Stimulated activated naive B cell treated with anti-CD40 and anti-IgM and Interleukin-4, amounts not matched to agents 10 μg/mL and 1 μg/mL and 100 μg/mL, for 72 hours (primary cell): Measurements from ENCODE around the gene CCDC117.
A peak's percentile ranks its signal among the peaks of the same experiment; 100 is the strongest.
"Not testable (repeated sequence)": the region's sequence is repeated elsewhere in the genome, so short reads cannot be mapped to it uniquely, and the experiment has no call there.

ENCODE experiments used
- ATAC-seq, 2 donors: fragments of 150-1000 bp; cut with Tn5 transposase; replicated peaks; 2 replicates each; pipeline ENCODE4 v1.10.0; 2021; ENCODE audit warnings: moderate library complexity in 1 of 2
- DNase-seq: peaks from one replicate; pipeline ENCODE4 v3.0.0; 2021
- H3K27ac Mint-ChIP-seq: one replicate; pipeline ENCODE4 v1.8.0; 2022; ENCODE audit warnings: mild to moderate bottlenecking, mixed read lengths
- H3K27me3 Mint-ChIP-seq, 2 donors: one replicate each; pipeline ENCODE4 v1.8.0; 2022; ENCODE audit warnings: mixed read lengths in 2 of 2
- H3K36me3 Mint-ChIP-seq, 2 donors: one replicate each; pipeline ENCODE4 v1.8.0; 2022; ENCODE audit warnings: mixed read lengths in 2 of 2, mild to moderate bottlenecking in 1 of 2
- H3K4me1 Mint-ChIP-seq, 2 donors: one replicate each; pipeline ENCODE4 v1.8.0; 2022; ENCODE audit warnings: mixed read lengths in 2 of 2, mild to moderate bottlenecking in 1 of 2
- H3K4me3 Mint-ChIP-seq, 2 donors: one replicate each; pipeline ENCODE4 v1.8.0; 2022; ENCODE audit warnings: mild to moderate bottlenecking in 2 of 2, mixed read lengths in 2 of 2, moderate library complexity in 1 of 2
- H3K9me3 Mint-ChIP-seq, 2 donors: one replicate each; pipeline ENCODE4 v1.8.0; 2022; ENCODE audit warnings: mixed read lengths in 2 of 2, mild to moderate bottlenecking in 1 of 2

Gene CCDC117

DNA sequence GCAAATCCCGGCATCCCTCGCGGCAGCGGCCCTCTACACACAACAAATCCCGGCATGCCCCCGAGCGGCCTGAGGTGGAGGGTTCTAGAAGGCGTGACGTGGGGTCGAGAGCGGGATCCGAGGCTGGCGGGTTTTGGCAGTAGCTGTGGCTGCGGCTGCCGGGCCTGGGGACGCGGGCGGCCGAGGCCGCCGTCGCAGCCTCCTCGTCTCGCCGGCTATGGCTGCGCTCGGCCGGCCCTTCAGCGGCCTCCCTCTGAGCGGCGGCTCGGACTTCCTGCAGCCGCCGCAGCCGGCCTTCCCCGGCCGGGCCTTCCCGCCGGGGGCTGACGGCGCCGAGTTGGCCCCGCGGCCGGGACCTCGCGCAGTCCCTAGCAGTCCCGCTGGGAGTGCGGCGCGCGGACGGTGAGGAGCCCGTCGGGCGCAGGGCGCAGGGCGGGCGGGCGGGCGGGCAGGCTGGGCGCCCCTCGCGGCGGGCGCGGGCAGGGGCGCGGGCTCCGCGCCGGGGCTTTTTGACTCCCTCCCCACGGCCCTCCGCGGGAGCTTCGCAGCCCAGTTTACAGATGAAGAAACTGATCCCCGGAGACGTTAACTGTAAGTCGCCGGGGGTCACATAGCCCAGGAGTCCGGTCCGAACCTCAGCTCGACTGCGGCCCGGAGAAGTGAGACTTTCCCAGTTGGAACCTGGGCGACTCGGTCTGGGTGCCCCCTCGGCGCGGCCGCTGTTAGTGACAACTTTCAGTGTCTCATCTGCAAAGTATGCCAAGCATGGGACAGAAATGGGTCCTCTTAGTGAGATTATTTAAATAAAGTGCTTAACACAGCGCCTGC, at the start of gene CCDC117:
TSS of gene CCDC117 (plus strand) at position 63 of the 828 bp plus-strand sequence. CDS start at position 218, 155 bp downstream.
- Mint-ChIP-seq H3K4me3 (peak within 1 kb of the TSS; percentile 93), H3K36me3 (peaks cover 16 to 25% of the 10 kb centered on the region in 2 donors), H3K27ac (peak within 1 kb of the TSS; percentile 97), H3K4me1 (peaks cover 15 to 32% of the 10 kb centered on the region in 2 donors), H3K9me3 (peaks cover 2 to 5% of the 10 kb centered on the region in 2 donors), H3K27me3 (no peaks in the 10 kb centered on the region)
- ATAC-seq: peak; percentile 95 to 97
- DNase-seq: peak; percentile 90

DNA sequence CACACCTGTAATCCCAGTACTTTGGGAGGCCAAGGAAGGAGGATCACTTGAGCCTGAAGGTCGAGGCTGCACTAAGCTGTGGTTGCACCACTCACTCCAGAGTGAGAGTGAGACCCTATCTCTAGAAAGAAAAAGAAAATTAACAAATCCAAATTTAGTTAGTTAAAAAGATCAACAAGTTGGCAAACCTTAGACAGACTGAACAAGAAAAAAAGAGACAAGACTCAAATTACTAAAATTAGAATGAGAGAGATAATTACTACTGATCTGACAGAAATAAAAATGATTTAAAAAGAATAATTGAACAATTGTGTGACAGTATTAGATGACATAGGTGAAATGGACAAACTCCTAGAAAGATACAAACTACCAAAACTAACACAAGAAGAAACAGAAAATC, 44.5 kb upstream of the CCDC117 start:
- H3K4me3 Mint-ChIP-seq: no peak overlapping the region
- H3K27ac Mint-ChIP-seq: no peak overlapping the region
- H3K36me3 Mint-ChIP-seq: peaks cover 23 to 48% of the 10 kb centered on the region in 2 donors
- no peaks in the 10 kb centered on the region for H3K9me3 Mint-ChIP-seq
- H3K27me3 Mint-ChIP-seq: no peaks in the 10 kb centered on the region
- no peak for ATAC-seq
- DNase-seq: no peak
- H3K4me1 Mint-ChIP-seq: peaks cover 8 to 17% of the 10 kb centered on the region in 2 donors

DNA sequence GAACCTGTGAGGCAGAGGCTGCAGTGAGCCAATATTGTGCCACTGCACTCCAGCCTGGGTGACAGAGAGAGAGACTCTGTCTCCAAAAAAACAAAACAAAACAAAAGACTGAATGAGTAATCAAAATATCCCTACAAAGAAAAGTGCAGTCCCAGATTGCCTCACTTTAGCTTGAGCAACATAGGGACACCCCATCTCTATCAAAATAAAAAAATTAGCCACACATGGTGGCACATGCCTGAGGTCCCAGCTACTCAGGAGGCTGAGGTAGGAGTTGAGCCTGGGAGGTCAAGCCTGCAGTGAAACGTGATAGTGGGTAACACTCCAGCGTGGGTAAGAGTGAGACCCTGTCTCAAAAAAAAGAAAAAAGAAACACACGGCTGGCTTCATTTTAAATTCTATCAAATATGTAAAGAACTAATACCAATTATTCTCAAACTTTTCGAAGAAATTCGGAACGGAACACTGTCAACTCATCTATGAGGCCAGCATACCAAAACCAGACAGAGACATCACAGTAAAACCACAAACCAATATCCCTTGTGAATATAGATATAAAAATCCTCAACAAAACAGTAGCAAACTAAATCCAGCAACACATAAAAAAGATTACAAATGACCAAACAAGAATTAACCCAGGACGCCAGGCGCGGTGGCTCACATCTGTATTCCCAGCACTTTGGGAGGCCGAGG, 43.7 kb upstream of the CCDC117 start:
- Mint-ChIP-seq H3K27me3 (no peaks in the 10 kb centered on the region), H3K27ac (no peak overlapping the region), H3K4me3 (no peak overlapping the region), H3K36me3 (peaks cover 21 to 46% of the 10 kb centered on the region in 2 donors), H3K9me3 (no peaks in the 10 kb centered on the region), H3K4me1 (peaks cover 8 to 17% of the 10 kb centered on the region in 2 donors)
- no peak for ATAC-seq
- no peak for DNase-seq

GRCh38 chr22:28730179-28730578, 42.3 kb upstream of the CCDC117 start:
- Mint-ChIP-seq H3K4me3 (peak overlapping the region in 1 of 2 donors; percentile 33), H3K4me1 (peaks cover 8 to 17% of the 10 kb centered on the region in 2 donors), H3K36me3 (peaks cover 26 to 40% of the 10 kb centered on the region in 2 donors), H3K27ac (peak overlapping the region; percentile 93), H3K27me3 (no peaks in the 10 kb centered on the region), H3K9me3 (no peaks in the 10 kb centered on the region)
- ATAC-seq (no peak), DNase-seq (no peak)

DNA sequence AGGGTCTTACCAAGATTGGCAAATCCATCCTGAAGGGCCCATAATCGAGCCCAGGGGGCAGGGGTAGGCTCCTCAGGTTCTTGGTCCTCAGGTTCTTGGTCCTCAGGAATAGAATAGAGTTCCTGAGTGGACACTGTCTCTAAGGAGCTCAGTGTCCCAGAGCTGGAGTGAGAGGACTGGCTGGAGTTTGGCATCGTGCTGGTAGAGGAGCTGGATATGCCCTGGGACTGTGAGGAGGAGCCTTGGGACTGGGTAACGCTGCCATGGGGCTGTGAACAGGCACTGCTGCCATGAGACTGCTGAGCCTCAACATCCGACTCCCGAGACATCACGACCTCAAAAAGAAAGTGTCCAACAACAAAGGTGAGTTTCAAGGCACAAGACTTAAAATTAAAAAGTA, 38.1 kb upstream of the CCDC117 start:
- H3K27me3 Mint-ChIP-seq: no peaks in the 10 kb centered on the region
- H3K4me1 Mint-ChIP-seq: peaks cover 4 to 6% of the 10 kb centered on the region in 2 donors
- ATAC-seq (no peak), DNase-seq (no peak)
- no peak overlapping the region for H3K4me3 Mint-ChIP-seq
- H3K36me3 Mint-ChIP-seq: peaks cover 15 to 25% of the 10 kb centered on the region in 2 donors
- no peaks in the 10 kb centered on the region for H3K9me3 Mint-ChIP-seq
- H3K27ac Mint-ChIP-seq: no peak overlapping the region

GRCh38 chr22:28736301-28737155, 36.0 kb upstream of the CCDC117 start:
- Mint-ChIP-seq H3K36me3 (peaks cover 13 to 19% of the 10 kb centered on the region in 2 donors), H3K27me3 (no peaks in the 10 kb centered on the region), H3K27ac (peak overlapping the region; percentile 62), H3K4me3 (no peak overlapping the region), H3K9me3 (no peaks in the 10 kb centered on the region), H3K4me1 (peaks cover 4% of the 10 kb centered on the region in 2 donors)
- ATAC-seq (no peak), DNase-seq (no peak)

GRCh38 chr22:28737701-28738100, 34.8 kb upstream of the CCDC117 start:
- Mint-ChIP-seq H3K27me3 (no peaks in the 10 kb centered on the region), H3K36me3 (peaks cover 13 to 21% of the 10 kb centered on the region in 2 donors), H3K4me1 (peaks cover 9% of the 10 kb centered on the region in 2 donors), H3K27ac (no peak overlapping the region), H3K9me3 (no peaks in the 10 kb centered on the region), H3K4me3 (no peak overlapping the region)
- ATAC-seq (no peak), DNase-seq (no peak)

GRCh38 chr22:28738876-28739275, 33.6 kb upstream of the CCDC117 start:
- H3K9me3 Mint-ChIP-seq, H3K27ac Mint-ChIP-seq, ATAC-seq, H3K27me3 Mint-ChIP-seq, DNase-seq, H3K4me3 Mint-ChIP-seq: not testable (repeated sequence)
- peaks cover 13 to 21% of the 10 kb centered on the region in 2 donors for H3K4me1 Mint-ChIP-seq
- H3K36me3 Mint-ChIP-seq: peaks cover 11 to 16% of the 10 kb centered on the region in 2 donors

GRCh38 chr22:28741200-28741784, 31.2 kb upstream of the CCDC117 start:
- Mint-ChIP-seq H3K4me1 (peaks cover 13 to 22% of the 10 kb centered on the region in 2 donors), H3K27me3 (no peaks in the 10 kb centered on the region), H3K36me3 (peaks cover 10 to 22% of the 10 kb centered on the region in 2 donors), H3K9me3 (no peaks in the 10 kb centered on the region), H3K4me3 (peak overlapping the region; percentile 85 to 87), H3K27ac (peak overlapping the region; percentile 95)
- no peak for DNase-seq
- no peak for ATAC-seq

- DNase-seq (peak; percentile 98), ATAC-seq (peak; percentile 93 to 95)
- H3K4me1 Mint-ChIP-seq: peaks cover 13 to 22% of the 10 kb centered on the region in 2 donors
- peaks cover 14 to 27% of the 10 kb centered on the region in 2 donors for H3K36me3 Mint-ChIP-seq
- peak within 1 kb of the TSS; percentile 85 to 87 for H3K4me3 Mint-ChIP-seq
- no peaks in the 10 kb centered on the region for H3K9me3 Mint-ChIP-seq
- peak within 1 kb of the TSS; percentile 95 for H3K27ac Mint-ChIP-seq
- no peaks in the 10 kb centered on the region for H3K27me3 Mint-ChIP-seq
These were observed 30.5 kb upstream of the CCDC117 start, which contains the start of the genes CHEK2 and HSCB for GRCh38 chr22:28741785-28742561. TSS of gene CHEK2 (minus strand) at chr22:28741820. CDS start at chr22:28734721, 7,099 bp downstream. TSS of gene HSCB (plus strand) at chr22:28742039. CDS start at chr22:28742096, 57 bp downstream.

- Mint-ChIP-seq H3K27ac (peak overlapping the region; percentile 95), H3K36me3 (peaks cover 14 to 31% of the 10 kb centered on the region in 2 donors), H3K4me1 (peaks cover 13 to 22% of the 10 kb centered on the region in 2 donors), H3K27me3 (no peaks in the 10 kb centered on the region), H3K9me3 (no peaks in the 10 kb centered on the region), H3K4me3 (peak overlapping the region; percentile 85 to 87)
- ATAC-seq (no peak), DNase-seq (no peak)
These were observed 29.9 kb upstream of the CCDC117 start for GRCh38 chr22:28742562-28742962.

- Mint-ChIP-seq H3K27me3 (no peaks in the 10 kb centered on the region), H3K9me3 (no peaks in the 10 kb centered on the region), H3K36me3 (peaks cover 16 to 35% of the 10 kb centered on the region in 2 donors), H3K27ac (no peak overlapping the region), H3K4me3 (no peak overlapping the region), H3K4me1 (peaks cover 13 to 23% of the 10 kb centered on the region in 2 donors)
- ATAC-seq: no peak
- no peak for DNase-seq
These were observed 28.6 kb upstream of the CCDC117 start for GRCh38 chr22:28743852-28744251.

DNA sequence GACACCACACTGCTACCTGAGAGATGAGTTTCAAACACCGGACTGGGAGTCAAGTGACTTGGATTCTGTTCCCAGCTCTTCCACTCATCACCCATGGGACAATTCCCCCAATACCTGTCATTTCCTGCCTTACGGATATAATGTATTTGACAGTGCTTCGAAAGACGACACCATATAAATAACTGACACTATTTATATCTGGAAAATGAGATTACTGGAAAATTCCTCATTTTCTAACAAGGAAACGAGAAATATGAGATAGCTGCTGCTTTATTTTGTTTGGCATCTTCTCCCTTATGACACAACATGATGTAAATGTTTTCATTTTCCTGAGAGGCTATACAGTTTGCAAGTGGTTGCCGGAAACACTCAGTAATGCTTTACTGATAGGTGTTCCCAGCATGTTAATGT, 22.0 kb upstream of the CCDC117 start:
- Mint-ChIP-seq H3K9me3 (no peaks in the 10 kb centered on the region), H3K27ac (no peak overlapping the region), H3K27me3 (no peaks in the 10 kb centered on the region), H3K36me3 (peaks cover 30 to 46% of the 10 kb centered on the region in 2 donors), H3K4me1 (peaks cover 4 to 8% of the 10 kb centered on the region in 2 donors), H3K4me3 (no peak overlapping the region)
- no peak for ATAC-seq
- no peak for DNase-seq
